HG03159 (cell line): ENCODE data around the gene FOLR3.
"Not testable (repeated sequence)": the region's sequence is repeated elsewhere in the genome, so short reads cannot be mapped to it uniquely, and the experiment has no call there.

ENCODE experiments used
- ATAC-seq: cut with Tn5 transposase; IDR thresholded peaks from one replicate; pipeline ENCODE4 v1.9.1; 2021; ENCODE audit warnings: mild to moderate bottlenecking, moderate library complexity; ENCODE audit not compliant: unreplicated experiment

Gene FOLR3

DNA sequence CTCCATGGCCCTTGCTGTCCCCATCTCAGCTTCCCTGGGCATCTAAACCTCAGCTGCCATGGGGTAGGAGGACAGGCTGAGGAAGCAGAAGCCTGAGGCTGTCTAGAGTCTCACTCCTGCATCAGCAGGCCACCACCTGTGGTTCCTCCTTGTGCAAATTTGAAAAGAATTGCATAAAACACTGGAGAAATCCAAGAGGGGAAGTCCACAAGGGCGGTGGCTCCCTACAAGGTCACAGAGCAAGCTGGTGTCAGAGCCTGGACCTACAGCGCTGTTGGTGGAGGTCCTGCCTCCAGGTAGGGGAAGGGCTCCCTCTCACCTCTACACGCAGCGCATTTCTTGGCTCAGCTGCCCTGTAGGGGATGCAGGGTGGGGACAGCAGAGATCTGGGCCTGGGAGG lies at the start of gene FOLR3:
Gene FOLR3, plus strand, starts transcription at position 253 of the 400 bp plus-strand sequence. CDS start 228 bp downstream, outside the sequence.
- ATAC-seq: not testable (repeated sequence)

DNA sequence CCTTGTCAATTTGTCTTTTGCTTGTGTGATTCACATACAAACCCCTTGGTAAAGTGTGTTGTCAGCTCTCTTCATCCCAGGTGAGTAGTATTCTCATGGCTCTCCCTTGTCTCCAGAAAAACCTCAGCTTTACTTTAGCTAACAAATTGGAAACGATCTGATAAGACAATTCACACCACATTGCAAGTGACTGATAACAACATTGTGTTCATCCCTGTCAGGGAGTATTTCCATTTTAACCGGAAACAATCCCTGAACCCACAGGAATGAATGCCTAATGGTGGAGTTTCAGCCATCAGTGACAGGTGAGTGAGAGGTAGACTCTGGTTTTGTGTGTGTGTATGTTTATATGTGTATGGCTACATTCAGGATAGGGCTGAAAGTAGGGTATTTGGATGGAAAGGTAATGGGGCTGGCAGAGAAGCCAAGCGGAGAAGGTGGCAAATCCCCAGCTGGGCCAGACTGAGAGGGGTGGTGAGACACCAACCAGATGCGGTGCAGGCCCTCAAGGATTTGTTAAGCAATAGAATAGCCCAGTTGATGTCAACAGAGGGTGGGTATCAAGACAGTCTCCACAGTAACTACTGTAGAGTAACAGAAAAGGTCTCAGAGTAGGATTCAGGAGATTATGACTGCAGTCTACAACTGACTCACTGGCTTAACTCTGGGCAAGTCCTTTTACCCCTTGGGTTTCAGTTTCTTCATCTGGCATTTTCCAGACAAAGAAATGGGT lies 47.3 kb upstream of the FOLR3 start:
- ATAC-seq: no peak

DNA sequence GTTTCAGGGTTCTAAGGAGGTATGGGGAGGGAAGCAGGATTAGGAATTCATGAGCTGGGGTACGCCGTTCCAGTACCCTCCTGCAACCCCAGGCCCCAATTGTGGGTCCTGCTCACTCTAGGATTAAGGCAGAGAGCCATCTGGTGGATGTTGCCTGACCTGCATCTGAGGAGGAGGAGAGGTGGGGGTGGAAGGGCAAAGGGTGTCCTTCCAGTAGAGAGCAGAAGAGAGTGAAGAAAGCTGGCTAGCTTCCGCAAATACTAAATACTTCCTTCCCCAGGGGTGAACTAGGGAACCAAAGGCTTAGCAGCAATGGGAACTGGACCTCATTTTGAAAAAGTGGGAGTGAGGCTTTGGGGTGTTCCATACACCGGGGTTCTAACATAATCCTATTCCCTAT lies 44.2 kb upstream of the FOLR3 start:
- ATAC-seq: no peak

DNA sequence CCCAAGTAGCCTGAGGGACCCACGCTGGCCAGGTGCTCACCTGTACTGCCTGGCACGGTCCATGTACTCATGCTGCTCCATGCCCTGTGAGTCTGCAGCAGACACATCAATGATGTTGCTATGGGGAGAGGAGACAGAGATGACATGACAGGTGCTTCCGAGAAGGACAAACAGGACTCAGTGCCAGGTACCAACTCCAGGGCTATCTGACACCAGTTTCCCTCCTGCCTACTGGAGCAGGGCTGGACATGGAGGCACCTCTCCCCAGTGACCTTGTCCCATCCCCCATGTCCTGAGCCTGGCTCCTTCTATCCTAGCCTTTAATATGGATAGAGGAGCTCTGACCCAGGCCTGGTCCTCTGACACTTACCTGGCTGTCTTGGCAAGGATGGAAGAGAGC lies 36.8 kb upstream of the FOLR3 start:
- ATAC-seq: no peak

DNA sequence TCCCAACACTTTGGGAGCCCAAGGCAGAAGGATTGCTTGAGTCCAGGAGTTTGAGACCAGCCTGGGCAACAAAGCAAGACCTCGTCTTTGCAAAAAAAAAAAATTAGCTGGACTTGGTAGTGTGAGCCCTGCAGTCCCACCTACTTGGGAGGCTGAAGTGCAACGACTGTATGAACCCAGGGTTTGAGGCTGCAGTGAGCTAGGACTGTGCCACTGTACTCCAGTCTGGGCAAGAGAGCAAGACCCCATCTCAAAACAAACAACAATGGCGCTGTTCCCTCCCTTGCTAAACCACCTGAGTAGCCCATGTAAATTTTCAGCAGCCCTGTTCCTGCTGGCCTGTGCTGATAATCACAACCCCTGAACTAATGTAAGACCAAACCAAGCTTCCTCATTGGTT lies 35.5 kb upstream of the FOLR3 start:
- ATAC-seq: no peak

DNA sequence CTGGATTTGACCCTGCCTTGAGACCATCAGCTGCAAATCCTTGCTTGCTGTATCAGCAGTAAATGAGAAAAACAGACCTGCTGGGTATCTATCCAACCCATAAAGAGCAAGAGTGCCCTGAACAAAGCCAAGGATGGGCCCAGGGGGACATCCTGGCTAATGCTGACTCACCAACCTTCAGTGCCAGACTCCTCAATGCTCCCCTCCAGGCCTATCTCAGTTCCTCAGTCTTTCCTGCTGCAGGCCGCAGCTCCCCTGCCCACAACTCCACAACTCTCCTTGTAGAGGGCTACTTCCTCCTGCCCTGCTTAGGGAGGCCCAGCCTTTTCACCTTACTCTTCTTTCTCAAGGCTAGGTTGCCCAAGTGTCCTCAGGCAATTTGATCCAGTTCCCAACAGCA lies 35.1 kb upstream of the FOLR3 start:
- no peak for ATAC-seq

DNA sequence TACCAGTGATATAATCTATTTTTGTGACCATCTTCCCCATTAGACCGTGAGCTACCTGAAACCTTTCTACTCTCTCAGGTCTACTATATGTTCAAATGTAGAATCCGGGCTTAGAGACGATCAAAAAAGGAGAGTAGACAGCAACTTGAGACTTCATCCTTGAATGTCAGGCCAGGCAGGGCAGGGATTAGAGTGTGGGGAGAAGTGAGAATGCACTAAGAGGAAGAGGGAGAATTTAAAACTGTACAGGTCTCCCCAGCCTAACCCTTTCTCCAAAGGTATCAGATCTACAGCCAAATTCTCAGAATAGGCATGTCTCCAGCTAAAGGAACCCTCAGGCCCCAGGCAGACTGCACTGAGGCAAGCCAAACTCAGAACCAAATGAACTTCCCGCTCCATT lies 33.4 kb upstream of the FOLR3 start:
- ATAC-seq: no peak

DNA sequence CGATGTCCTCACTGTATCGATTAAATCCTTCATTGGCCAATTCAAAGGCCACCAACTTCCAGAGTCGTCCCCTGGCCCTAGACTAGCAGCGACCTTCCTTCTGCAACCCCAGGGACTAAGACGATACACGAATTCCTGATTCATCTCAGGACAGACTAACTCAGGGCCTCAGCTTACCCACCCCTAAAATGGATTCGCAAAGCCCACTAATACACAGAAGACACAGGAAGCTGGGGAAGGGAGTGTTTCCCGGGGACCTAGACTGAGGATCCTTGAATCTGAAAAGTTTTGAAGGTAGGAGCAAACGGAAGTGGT lies 32.9 kb upstream of the FOLR3 start:
- no peak for ATAC-seq

DNA sequence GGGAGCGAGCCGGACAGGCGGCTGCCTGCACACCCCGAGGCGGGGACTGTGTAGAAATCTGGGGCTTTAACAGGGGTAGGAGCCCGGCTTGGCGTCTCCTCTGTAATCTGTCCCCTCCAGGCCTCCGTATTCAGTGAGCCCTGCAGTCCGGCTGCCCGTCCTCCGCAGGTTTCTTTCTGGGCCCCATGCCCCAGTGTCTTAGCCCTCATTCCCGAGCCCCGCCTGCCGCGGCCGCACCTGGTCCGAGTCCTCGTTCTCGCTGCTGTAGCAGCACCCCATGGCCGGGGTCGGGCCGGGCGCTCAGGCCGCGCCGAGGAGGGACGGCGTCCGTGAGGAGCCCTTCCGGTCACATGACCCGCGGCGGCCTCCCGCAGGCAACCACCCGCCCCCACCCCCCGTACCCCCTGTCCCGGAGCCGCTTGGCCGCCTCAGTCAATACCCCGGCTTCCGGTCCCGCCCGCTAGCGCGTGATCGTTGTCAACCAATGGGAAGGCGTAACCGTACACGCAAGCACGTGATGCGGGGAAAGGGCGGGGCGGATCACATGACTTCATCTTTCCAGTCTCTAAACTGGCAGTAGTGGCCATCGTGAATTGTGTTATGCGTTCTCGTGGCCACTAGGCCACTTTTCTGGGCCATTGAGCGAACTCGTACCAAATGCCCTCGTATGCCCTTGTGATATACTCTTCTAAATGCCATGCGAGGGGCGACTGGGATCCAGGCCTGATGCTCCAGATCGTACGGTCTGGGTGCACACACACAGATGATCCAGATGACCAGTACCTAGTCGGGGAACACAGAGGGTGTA lies 32.4 kb upstream of the FOLR3 start, which contains the start of gene LAMTOR1:
Gene LAMTOR1, minus strand, starts transcription at position 352 of the 808 bp plus-strand sequence. Its CDS starts 73 bp downstream, at position 279.
- peak; percentile 92 for ATAC-seq

DNA sequence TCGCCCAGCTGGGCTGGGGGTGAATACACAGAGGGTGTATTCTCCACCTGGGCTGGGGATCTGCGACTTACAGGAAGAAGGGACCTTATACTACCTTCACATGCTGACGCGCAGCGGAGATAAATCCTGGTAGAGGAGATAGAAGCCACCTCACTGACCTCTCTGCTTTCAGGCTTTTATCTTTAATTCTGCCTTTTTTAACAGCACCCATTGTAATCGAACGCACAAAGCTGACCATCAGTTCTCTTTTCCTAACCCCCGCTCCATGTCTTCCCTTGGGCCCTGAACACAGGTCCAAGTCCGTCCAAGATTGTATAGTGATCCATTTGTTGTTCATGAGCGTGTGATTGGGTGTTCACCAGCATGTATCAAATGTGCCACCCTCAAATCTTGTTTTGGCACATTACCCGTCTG lies 31.8 kb upstream of the FOLR3 start:
- no peak for ATAC-seq

DNA sequence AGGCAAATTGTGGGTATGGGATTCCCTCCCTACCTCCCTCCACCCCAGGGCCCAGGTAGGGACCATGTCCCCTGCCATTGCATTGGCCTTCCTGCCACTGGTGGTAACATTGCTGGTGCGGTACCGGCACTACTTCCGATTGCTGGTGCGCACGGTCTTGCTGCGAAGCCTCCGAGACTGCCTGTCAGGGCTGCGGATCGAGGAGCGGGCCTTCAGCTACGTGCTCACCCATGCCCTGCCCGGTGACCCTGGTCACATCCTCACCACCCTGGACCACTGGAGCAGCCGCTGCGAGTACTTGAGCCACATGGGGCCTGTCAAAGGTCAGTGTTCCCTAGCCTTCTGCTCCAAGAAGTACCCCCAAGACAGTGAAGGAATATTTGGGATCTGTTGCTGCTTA lies 29.6 kb upstream of the FOLR3 start, which contains the start of gene TOMT:
Gene TOMT, plus strand, starts transcription at position 37 of the 400 bp plus-strand sequence. Its CDS starts 28 bp downstream, at position 65.
- no peak for ATAC-seq

DNA sequence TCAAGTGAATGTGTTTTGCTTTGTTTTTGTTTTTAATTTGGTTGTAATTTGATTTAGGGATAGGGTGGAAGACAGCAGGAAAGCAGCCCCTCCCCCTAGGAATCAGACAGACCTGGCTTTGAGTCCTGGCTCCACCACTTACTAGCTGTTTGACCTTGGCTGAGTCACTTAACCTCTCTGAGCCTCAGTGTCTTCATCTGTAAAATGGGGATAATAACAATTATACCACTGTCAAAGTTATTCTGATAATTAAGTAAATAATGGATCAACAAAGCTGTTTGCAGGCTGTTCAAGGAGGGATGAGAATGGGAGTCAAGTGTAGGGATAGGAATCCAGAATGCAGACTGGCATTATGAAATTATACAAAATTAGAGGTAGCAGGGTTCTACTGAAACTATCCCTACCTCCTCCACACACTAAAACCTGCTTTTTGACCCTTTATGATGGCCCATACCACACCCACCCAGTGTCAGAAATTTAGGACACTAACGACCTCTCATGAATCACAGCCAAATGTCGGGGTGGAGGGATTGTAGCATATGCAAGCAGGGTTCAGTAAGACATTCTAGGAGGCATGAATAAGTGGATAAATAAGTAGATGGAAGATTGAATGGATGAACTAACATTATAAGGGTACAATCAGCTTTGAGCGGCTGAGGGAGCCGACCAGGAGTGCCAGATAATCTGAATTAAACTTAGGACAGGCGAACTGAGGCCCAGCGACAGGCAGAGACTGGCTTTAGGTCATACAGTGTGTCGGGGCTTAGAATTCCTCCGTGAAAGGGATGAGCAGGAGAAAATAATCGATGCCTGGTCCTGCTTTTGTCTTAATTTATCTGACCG lies 24.0 kb upstream of the FOLR3 start:
- ATAC-seq: peak; percentile 2

DNA sequence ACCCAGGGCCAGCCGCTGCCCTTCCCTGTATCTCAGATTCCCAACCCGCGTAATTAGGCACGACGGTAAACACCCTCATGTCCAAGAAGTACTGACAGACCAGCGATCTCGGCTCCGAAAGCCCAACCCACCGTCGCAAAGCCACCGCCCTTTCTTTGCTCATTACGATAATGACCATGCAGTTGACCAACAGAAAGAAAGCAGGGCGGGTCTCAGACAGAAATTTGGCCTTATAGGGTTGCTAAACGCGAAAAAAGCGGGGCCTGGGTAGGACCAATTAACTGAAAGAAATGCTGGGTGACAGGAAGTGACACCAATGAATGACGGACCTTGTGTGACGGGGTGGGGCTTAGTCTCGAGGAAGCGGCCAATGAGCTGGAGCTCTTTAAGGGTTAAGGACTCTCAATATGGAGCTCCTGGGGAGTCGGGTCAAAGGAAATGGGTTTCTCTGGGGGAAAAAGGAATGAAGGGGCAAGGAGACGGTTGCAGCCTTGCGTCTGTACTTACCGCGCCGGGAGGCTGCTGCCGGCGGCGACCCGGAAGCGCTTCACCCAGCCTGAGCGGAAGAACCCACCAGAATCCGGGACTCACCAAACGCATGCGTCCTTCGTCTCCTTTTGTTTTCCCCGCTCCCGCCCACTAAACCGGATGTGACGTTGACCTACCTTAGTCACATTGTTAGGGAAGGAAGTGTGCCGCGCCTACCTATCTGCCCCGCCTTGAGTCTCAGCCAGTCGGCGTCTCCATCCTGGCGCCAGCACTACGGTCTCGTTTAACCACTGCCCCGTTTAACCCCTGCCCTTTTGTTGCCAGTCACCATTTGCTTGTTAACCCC lies 23.2 kb upstream of the FOLR3 start, which contains the start of gene ANAPC15:
Gene ANAPC15, minus strand, starts transcription at position 553 of the 835 bp plus-strand sequence. CDS start 1,419 bp downstream, outside the sequence.
- ATAC-seq: peak; percentile 88

DNA sequence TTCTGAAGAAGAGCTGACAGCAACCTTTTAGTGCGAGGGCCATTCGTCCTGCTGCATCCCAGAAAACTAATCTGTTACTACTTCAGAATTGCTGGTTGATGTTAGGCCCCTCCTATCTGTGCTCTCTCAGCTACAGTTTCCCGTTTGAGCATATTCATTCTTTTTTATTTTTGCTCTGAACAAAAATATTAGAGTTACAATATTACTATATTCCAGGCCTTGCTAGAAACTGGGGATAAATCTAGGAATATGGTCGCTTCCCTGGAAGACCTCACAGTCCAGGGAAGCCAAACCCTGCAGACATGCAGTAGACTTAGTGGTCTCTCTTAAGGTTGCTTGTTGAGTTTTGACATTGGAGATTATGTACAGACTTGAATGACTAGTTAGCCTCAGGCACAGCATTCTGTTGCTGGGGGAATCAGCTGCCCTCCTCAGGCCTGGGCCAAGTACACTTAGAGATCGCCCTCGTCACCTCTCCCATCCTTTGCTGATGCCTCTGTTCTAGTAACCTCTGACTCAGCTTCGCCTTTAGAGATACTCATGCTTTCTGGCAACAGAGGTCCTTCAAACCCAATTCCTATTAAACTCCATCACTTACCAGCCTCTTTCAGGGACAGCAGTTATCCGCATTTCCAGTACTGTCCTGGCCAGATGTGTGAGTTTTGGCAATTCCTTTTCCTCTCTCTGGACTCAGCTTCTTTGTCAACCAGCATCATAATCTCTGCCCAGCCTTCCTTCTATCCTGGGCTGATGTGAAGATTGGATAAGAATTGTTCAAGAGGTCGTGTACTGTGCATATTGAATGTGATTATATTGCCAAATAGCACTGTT lies 22.3 kb upstream of the FOLR3 start:
- no peak for ATAC-seq

DNA sequence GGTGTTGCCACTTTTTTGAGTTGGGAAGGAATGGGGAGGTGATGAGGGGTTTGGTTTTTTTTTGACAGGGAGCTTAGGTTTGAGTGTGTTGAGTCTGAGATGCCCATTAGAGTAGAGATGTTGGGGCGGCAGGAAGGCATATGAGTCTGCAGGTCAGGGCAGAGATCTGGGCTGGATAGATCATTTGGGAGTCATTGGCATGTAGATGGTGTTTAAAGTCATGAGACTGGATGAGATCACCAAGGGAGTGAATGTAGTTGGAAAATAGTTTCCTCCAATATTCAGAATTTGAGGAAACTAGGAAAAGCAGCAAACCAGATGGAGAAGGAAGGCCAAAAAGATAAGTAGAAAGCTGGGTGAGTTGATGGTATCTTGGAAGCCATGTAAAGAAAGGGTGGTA lies 21.0 kb upstream of the FOLR3 start:
- ATAC-seq: no peak

DNA sequence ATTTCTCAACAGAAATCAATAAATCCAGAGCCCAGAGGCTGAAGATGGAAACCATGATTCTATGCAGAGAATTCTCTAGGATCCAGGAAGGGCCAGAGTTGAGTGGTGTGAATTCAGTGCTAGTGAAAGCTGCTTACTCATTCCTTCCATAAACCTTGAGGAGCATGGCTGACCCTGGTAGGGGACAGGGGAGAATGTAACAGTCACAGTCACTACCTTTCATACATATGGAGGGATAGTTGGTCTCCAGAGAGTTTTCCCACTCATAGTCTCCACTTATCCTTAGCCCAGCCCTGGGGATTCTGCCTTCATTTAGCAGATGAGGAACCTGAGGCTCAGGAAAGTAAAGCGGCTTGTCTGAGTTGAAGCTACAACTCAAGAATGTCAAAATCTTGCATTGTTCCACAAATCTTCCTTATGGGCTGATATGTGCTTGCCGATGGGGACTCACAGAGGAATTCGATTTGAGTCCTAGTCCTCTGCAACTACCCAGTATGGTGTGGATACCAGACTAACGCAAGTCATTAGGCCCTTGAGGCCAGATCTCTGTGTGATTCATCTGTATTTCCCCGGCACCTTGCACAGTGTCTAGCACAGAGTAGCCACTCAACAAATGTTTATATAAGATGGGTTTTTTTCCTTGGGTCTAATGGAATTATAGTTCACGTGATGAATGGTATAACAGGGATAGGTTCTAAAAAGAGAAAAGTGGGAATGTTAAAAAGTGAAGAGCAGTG lies 19.3 kb upstream of the FOLR3 start:
- ATAC-seq: no peak

DNA sequence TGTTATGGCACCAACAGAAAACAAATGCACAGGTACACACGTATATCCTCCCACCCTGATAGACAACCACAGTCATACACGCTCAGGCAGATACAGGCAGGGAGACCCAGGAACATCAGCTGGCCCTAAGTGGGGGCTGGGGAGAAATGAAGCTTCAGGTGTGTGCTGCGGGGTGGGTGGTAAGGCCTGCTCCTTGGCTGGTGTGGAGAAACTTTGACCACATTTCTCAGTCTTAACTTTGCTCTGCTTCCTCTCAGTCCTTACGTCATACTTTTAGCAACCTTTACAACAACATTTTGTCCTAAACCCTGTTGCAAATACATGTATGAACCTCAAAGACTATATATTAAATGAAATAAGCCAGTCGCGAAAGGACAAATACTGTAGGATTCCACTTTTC lies 16.3 kb upstream of the FOLR3 start:
- no peak for ATAC-seq

DNA sequence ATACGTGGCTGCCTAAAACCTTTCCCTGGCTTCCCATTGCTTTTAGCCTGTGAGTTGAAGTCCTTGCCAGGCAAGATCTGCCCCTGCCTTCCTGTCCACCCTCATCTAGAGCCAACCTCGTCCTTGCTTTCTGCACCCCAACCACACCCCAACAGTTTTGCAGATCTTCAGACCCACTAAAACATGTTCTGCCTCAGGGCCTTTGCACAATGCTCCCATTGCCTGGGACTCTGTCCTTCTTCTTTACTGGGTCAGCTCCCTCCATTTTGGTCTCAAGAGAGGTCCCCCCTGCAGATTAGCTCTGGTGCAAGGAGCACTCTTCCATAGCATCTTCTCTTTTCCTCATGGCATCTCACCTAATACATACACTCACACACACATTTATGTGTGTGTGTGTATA lies 14.6 kb upstream of the FOLR3 start:
- ATAC-seq: no peak

DNA sequence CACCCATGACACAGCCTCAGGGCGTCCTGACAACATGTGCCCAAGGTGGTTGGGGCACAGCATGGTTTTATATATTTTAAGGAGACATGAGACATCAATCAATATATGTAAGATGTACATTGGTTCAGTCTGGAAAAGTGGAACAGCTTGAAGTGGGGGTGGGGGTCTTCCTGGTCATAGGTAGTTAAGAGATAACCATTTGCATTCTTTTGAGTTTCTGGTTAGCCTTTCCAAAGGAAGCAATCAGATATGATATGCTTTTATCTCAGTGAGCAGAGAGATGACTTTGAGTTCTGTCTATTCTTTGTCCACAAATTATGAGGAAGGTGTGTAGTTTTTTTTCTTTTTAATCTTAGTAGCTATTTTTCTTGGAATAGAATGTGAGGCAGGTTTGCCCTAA lies 12.9 kb upstream of the FOLR3 start:
- no peak for ATAC-seq
